ENCODE measurements around the gene SIM2.
"Not testable (repeated sequence)": the region's sequence is repeated elsewhere in the genome, so short reads cannot be mapped to it uniquely, and the experiment has no call there.

SIM2 gene, protein sequence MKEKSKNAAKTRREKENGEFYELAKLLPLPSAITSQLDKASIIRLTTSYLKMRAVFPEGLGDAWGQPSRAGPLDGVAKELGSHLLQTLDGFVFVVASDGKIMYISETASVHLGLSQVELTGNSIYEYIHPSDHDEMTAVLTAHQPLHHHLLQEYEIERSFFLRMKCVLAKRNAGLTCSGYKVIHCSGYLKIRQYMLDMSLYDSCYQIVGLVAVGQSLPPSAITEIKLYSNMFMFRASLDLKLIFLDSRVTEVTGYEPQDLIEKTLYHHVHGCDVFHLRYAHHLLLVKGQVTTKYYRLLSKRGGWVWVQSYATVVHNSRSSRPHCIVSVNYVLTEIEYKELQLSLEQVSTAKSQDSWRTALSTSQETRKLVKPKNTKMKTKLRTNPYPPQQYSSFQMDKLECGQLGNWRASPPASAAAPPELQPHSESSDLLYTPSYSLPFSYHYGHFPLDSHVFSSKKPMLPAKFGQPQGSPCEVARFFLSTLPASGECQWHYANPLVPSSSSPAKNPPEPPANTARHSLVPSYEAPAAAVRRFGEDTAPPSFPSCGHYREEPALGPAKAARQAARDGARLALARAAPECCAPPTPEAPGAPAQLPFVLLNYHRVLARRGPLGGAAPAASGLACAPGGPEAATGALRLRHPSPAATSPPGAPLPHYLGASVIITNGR

DNA sequence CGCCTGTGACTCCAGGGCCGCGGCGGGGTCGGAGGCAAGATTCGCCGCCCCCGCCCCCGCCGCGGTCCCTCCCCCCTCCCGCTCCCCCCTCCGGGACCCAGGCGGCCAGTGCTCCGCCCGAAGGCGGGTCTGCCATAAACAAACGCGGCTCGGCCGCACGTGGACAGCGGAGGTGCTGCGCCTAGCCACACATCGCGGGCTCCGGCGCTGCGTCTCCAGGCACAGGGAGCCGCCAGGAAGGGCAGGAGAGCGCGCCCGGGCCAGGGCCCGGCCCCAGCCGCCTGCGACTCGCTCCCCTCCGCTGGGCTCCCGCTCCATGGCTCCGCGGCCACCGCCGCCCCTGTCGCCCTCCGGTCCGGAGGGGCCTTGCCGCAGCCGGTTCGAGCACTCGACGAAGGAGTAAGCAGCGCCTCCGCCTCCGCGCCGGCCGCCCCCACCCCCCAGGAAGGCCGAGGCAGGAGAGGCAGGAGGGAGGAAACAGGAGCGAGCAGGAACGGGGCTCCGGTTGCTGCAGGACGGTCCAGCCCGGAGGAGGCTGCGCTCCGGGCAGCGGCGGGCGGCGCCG is at the start of gene SIM2:
SIM2 (plus strand) TSS at position 135 of the 565 bp plus-strand sequence. CDS start 632 bp downstream, outside the sequence.
- DNase-seq (ENCODE audit: low spot score), result no peak

DNA sequence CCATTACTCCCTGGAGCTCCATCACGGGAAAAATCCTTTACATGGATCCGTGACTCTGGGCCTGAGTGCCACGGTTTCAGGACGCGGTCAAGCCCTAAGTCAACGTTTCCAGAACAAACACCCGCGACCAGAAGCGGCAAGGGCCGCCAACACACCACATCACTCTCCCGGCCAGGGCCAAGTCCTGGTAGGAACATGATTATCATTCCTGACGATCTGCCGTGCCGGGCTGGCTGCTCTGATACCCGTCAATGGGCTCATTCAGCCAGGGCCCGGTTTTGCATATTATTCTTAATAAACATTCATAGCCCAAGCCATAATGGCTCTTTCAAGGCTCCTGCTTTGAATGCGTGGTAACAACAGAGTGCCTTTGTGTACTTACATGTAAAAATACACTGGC is 44.6 kb upstream of the SIM2 start:
- DNase-seq (ENCODE audit: low spot score), result no peak

DNA sequence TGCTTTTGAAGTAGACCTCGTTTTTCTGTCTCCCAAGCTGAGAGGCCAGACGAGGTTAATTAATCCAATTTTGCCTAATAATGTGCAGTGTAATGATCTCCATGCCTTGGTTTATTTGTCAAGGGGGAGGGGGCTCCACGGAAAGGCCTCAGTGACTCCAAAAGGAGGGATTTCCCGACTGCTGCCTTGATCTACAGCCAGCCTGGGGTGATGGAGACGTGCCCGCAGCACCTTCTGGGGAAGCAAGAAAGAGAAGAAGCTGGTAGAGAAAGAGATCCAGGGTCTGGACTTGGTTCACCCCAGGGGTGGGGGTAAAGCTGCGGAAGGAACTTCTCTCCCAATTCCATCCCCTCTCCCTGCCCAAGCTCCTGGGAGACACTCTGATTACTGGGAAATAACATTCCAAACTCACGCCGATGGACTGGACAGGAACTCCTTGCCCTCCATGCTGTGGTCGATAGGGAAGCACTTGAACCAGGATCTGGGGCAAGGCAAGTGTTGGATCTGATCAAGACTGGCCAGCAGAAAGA is 44.1 kb upstream of the SIM2 start:
- DNase-seq (ENCODE audit: low spot score), result no peak

DNA sequence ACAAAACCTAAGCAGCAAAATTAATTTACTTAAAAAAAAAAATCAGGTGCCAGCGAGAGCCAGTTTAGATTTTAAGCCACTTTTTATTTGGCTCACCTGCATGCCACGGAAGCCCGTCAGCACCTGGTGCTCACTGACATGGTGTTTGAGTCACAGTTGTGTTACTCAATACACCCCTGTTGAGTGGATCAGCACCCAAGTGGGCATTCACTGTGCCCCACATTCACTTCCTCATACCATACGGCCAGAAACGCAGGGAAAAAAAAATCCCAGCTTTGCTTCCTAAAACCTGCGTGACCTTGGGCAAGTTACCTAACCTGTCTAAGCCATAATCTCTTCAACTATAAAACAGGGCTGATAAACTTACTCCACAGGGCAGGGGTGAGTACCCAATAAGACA is 42.8 kb upstream of the SIM2 start:
- DNase-seq (ENCODE audit: low spot score), result no peak

DNA sequence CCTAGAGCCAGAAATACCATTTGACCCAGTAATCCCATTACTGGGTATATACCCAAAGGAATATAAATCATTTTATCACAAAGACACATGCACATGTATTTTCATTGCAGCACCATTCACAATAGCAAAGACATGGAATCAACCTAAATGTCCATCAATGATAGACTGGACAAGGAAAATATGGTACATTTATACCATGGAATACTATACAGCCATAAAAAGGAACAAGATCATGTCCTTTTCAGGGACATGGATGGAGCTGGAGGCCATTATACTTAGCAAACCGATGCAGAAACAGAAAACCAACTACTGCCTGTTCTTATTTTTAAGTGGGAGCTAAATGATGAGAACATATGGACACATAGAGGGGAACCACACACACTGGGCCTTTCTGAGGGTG is 41.6 kb upstream of the SIM2 start:
- DNase-seq (ENCODE audit: low spot score), result not testable (repeated sequence)

DNA sequence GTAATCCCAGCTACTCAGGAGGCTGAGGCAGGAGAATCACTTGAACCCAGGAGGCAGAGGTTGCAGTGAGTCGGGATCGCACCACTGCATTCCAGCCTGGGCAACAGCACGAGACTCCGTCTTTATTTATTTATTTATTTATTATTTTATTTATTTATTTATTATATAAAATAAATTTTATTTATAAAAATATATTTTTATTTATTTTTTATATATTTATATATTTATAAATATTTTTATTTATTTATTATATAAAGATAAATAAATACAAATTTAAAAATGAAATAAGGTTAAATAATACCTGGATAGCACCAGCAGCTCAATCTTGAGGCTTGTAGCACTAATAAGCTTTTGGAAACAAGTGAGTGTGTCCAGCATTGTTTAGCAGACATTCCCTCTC is 40.9 kb upstream of the SIM2 start:
- no peak for DNase-seq (ENCODE audit: low spot score)

DNA sequence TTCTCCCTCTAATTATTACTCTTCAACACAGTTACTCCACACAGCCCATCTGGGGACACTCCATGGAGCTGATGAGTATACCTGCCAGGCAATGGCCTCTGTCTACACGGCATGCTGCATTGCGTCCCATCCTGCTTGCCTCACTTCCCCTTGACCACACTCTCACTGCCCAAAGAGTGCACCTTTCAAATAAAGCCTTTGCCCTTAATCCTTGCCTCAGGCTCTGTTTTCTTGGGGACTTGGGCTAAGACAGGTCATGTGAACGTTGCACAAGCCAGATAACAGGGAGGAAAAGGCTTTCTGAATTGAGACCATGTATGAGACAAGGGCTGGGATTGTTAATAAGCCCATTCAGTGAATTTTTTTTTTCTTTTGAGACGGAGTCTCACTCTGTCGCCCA is 40.0 kb upstream of the SIM2 start:
- no peak for DNase-seq (ENCODE audit: low spot score)

DNA sequence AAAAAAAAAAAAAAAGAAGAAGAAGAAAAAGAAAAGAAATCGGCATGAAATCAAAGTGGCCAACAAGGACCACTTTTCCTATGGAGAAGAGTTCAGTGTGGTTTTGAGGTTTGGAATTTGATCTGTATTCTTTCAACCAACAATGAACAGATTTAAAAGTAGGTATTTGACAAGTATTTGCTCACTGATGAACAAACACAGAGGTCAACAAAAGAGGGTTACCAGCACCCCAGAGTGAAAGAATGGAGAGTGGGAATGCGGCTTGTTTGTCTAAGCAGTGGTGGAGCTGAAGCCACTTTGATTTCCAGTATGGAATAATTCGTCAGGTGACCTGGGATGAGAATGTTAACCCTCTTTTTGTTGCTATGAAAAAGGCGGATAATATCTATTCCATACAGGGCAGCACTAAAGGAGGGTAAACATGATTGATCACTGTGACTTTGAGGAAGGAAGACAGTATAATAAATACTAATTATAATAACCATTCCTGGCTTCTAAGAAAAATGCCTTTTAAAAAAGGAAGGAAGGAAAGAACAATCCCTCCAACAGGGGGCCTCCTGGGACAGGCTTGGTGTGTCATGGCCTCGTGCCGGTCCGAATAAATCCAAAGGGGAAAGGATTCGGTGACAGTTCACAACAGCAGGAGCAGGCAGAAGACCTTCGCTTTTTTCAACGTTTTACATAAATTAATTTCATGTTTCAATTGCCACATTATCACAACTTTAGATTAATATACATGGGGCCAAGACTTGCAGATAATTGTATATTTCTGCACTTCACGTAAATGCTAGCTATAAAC is 37.2 kb upstream of the SIM2 start:
- no peak for DNase-seq (ENCODE audit: low spot score)

DNA sequence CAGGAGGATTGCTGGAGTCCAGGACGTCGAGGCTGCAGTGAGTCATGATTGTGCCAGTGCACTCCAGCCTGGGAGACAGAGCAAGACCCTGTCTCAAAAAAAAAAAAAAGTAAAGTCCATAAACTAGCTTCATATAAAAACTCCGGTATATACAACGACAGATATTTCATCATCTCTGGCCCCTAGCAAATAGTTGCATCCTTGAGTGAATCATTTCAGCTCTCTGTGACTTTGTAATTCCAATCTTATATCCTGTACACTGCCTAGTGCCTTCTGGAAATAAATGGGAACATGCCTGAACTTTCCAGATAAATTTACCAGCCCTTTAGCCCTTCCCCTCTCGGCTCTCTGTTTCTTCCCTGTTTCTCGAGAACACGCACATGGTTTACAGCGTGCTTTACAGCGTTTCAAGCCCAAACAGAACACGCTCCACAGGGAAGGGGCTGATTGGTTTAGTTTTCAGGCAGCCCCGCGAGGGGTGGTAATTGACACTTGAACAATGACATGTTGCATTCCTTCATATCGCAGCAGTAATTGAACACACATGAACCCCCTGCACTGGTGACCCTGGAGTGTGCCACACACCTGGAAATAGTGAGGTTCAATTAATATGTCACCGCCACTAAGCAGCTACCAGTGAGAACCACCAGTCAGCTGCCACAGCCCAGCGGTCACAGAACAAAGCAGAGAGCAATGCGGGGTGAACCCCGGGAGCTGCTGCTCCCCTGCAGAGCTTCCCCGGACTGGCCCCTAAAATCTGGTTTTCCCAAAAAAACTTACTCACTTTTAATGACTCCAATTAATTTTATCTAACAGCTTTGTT is 35.7 kb upstream of the SIM2 start:
- no peak for DNase-seq (ENCODE audit: low spot score)

DNA sequence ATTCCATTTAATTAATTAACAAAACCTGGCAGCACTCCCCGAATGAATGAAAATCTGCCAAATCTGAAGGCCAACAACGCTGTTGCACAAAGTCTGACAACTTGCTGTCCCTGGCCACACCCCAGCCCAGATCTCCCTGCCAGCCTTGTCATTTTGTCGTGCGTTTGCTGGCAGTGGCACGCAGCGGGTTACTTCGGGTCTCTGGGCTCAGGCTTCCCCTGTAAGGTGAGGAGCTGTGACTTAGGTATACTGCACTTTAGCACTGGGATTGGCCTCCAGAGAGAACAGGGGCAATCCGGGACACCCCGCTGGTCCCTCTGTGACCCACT is 34.3 kb upstream of the SIM2 start:
- DNase-seq (ENCODE audit: low spot score), result no peak

DNA sequence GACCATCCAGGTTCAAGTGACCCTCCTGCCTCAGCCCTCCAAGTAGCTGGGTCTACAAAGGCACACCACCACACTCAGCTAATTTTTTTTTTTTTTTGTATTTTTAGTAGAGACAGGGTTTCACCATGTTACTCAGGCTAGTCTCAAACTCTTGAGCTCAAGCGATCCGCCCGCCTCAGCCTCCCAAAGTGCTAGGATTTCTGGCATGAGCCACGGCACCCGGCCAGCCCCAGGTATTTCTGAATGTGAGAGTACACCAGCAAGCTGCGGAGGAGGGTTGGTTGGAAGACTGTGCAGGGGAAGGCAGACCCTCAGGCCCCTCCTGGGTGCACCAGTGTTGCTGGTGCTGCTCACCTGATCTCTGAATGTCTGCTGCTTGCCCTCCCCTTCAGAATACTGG is 33.1 kb upstream of the SIM2 start:
- DNase-seq (ENCODE audit: low spot score), result no peak

DNA sequence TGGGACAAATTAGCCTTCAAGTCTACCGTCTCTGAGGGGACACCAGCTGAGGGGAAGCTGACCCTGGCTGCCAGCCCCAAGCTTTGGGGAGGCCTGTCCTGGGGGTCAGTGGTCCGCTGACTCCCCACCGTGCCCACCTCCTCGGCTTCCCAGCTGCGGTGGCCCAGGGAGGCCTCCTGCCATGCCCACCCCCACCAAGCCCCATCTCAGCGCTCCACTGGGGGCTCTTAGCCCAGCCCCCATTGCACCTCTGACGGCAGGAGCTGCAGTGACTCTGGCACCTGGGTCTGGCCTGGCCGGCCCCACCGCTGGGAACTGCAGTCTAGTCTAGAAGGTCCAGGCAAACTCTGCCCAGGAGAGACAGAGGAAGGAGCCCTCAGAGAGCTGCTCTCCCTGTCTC is 30.2 kb upstream of the SIM2 start:
- no peak for DNase-seq (ENCODE audit: low spot score)

DNA sequence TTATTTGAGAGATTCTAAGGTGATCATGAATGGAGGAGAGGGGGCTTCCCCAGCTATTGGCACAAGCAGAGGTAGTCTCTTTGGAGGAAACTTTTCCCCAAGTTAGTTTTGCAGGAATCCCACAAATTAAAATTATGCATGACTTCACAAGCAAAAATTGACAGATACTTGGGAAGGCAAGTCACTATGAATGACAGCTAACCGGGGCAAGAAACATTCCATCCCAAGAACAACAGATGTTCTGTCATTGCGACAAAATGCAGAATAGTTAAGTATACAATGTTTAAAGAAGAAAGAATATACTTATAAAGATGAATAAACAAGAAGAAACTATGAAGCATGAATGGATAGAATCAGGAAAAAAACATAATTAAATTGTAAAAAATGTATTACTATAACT is 27.1 kb upstream of the SIM2 start:
- DNase-seq (ENCODE audit: low spot score), result no peak

DNA sequence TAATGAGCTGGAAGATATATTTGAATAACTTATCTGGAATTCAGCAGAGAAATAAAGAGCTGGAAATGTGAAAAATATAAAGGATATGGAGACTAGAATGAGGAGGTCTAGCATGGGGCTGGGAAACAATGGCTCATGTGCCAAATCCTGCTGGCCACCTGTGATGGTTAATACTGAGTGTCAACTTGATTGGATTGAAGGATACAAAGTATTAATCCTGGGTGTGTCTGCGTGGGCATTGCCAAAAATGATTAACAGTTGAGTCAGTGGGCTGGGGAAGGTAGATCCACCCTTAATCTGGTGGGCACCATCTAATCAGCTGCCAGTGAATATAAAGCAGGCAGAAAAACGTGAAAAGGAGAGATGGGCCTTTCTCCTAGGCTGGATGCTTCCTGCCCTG is 26.6 kb upstream of the SIM2 start:
- DNase-seq (ENCODE audit: low spot score), result not testable (repeated sequence)

DNA sequence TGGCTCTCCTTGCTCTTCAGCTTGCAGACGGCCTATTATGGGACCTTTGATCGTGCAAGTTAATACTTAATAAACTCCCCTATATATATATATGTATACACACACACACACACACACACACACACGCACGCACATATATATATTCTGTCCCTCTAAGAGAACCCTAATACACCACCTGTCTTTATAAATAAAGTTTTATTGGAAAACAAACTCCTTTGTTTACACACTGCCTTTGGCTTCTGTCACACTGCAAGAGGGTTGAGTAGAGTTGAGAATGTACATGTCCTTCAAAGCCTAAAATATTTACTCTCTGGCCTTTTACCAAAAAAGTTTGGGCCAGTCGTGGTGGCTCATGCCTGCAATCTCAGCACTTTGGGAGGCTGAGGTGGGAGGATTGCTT is 26.2 kb upstream of the SIM2 start:
- DNase-seq (ENCODE audit: low spot score), result no peak

DNA sequence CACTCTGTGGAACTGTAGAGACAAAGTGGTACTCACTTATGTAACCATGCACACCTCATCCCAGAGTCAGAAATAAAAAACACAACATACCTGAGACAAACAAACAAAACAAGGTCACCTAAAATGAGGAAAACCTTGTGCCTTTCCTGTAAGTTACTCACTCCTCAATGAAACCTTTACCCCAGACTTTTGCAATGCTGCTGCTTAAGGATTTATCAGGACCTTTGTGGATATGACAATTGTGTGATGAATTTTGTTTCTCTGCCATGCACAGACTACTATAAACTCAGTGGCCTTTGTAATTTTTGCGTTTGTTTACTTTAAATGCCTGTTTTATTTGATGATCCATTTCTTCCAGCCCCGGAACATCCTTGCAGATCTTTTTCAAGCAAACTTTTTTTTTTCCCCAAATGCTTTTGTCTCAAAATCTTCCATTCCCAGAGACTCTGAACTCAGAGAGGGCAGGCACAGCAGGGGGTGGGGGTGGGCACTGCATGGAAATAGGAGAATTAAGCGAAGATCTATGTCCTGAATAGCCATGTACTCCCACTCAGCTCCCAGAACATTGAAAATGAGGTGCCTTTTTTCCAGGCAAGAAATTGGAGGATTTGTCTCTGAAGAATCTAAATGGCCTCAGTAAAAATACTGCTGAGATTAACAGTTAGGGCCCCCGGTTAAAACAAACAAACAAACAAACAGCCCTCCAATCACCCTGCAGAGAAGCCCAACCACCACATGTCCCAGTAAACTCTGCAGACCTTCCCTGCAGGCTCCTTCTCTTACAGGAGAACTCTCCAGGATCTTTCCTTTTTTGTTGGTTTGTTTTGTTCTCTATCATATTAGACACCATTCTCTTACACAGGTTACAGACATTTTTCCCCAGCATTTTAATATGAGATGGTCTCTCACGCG is 22.6 kb upstream of the SIM2 start:
- no peak for DNase-seq (ENCODE audit: low spot score)

DNA sequence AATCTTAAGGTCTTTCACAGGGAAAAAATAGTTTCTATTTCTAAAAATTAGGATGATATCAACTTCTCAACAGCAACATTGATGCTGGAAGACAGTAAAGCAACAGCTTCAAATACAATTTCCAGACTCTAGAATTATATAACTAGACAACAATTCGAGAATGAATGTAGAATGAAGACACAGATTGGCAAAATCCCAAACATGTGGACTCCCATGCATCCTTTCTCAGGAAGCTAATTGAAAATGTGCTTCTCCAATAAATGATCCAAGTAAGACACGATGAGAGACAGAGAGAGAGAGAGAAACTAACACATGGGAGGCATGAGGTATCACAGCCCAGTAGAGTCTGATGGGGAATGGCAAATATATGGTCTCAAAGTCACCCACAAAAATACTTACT is 21.5 kb upstream of the SIM2 start:
- no peak for DNase-seq (ENCODE audit: low spot score)

DNA sequence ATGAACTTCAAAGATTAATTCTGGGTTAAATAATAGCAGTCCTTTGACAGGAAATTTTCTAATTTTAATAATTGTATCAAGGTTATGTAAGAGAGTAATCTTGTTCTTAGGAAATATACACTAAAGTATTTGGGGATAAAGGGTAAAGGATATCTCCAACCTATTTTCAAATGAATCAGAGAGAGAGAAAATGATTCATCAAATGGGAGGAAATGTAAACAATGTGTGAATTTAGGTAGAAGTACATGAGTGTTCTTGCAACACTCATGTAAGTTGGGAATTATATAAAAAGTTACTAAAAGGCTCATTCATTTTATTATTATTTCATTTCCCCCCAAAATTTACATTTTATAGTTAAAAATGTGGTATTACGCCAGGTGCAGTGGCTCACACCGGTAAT is 20.4 kb upstream of the SIM2 start:
- no peak for DNase-seq (ENCODE audit: low spot score)

DNA sequence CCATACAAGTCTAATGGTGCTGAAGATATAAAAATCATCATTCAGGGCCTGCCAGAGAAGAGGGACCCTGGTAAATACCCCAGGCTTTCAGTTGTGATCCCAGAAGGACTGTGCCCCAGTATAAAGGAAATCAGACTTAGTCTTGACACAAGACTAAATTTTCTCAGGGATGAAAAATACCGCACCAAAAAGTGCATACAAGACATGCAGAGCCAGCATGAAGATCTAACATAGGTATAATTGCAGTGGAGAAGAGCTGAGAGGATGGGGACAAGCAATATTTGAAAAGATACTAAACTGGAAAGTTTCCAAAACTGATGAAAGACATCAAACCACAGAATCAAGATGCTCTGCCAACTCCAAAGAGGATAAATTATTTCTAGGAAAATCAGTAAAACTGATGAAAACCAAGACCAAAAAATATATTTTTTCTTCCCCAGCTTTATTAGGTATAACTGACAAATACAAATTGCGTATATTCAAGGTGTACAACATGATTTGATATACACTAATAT is 17.7 kb upstream of the SIM2 start:
- no peak for DNase-seq (ENCODE audit: low spot score)

Measured in CD4-positive, alpha-beta T cell treated with Interleukin-15 for 4 hours (primary cell).